Measurements from ENCODE around the gene DGKQ.

DNA sequence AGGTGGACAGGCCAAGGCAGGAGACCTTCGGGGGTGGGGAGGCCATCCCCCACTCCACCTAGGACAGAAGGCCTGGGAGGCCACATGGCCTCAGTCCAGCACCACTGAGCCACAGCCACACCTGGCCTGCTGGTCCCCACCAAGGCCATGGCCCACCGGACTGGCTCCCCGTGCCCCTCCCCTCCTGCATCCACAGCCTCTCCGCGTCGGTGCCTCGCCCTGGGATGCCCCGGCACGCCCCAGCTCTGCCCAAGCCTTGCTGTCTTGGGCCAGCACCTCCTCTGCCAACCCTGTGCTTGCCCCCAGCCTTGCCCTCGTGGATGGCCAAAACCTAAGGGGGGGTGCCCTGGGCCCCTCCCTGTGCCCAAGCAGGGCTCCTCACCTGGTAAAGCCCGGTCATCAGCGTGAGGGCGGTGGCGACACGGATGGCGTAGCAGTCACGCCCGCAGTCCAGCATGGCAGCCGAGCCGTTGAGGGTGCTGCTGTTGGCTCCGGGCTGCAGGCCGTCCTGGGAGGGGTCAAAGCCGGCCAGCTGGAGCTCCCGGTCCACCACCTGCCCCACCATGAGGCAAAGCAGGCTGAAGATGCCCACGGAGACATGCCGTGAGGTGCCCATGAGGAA is 17.5 kb upstream of the DGKQ start:
- TF ChIP-seq EZH2 (optimal IDR thresholded peaks at IDR 0.05; ENCODE audit: low read depth, low read length) (no peak), EZH2phosphoT487 (IDR thresholded peaks at IDR 0.05; ENCODE audit: low read length) (no peak), CTCF (IDR thresholded peaks at IDR 0.05; ENCODE audit: low read length) (no peak)
